K562 (cell line): ENCODE measurements around the gene UCKL1. TPM values are rescaled to one million over a fixed set of nuclear protein-coding genes. Genes with fewer than 3 reads are reported as not detected.

Experiments used
- ATAC-seq: fragments of 200-7000 bp; cut with Tn5 transposase; 3 replicates; pipeline ENCODE4 v1.9.1; 2020; ENCODE audit warnings: moderate library complexity
- BruUV-seq: library from RNA; stranded (reverse); fragments of 400-500 nt; replicated peaks from 2 replicates; lab custom pipeline; 2021; lab: Mats Ljungman, UMichigan
- CTCF ChIA-PET: fragments of 300-600 bp; formaldehyde crosslinking; extraction: SDS; loops from one replicate; lab custom pipeline; 2021; ENCODE audit warnings: low intra/inter-chr PET ratio; lab: Yijun Ruan, JAX
- POLR2A ChIA-PET: fragments of 300-600, 350-650 bp; sonication (Branson Sonifier 250); formaldehyde crosslinking; extraction: SDS; loops from one replicate; lab custom pipeline; 2021; ENCODE audit warnings: antibody characterized with exemption, inconsistent platforms; lab: Yijun Ruan, JAX
- DNase-seq, 4 experiments: peaks; one replicate each; pipeline versions ENCODE4 v3.0.0 to v3.0.0-alpha.2; 2011 to 2018; ENCODE audit warnings: low spot score in 3 of 4, mixed read lengths in 3 of 4; ENCODE audit errors: extremely low read depth in 1 of 4
- FAIRE-seq: peaks from 2 replicates; lab custom pipeline; 2011; peaks lifted over from hg19 to GRCh38; lab: Jason Lieb, UNC
- H2AFZ ChIP-seq: 2 replicates; pipeline ENCODE4 v1.6.0; 2011; ENCODE audit warnings: low read depth, low read length, control low read depth, inconsistent platforms
- H3K27ac ChIP-seq: fragments of 200-600 bp; 3 replicates; pipeline ENCODE4 v1.8.0; 2011; ENCODE audit warnings: low read depth, mild to moderate bottlenecking, control low read depth, inconsistent platforms, low read length, moderate library complexity, mixed read lengths; ENCODE audit errors: extremely low read depth
- H3K27me3 ChIP-seq, 2 experiments: fragments of 300-600 bp in 1 of 2; 2 replicates in 1 of 2; 3 replicates in 1 of 2; pipeline versions ENCODE4 v1.6.0 to v1.8.0; 2011; ENCODE audit warnings: inconsistent platforms in 2 of 2, low read length in 2 of 2, mild to moderate bottlenecking in 1 of 2, mixed read lengths in 1 of 2, moderate library complexity in 1 of 2; ENCODE audit not compliant: control insufficient read depth in 2 of 2, insufficient read depth in 2 of 2
- H3K36me3 ChIP-seq: fragments of 300-600 bp; 3 replicates; pipeline ENCODE4 v1.8.0; 2011; ENCODE audit warnings: mild to moderate bottlenecking, low read length, inconsistent platforms; ENCODE audit not compliant: control insufficient read depth, insufficient read depth
- H3K4me1 ChIP-seq, 2 experiments: fragments of 200-600 bp in 1 of 2; replicated peaks in 1 of 2; 2 replicates in 1 of 2; 3 replicates in 1 of 2; pipeline versions ENCODE4 v1.5.1 to v1.8.0; 2011; ENCODE audit warnings: inconsistent platforms in 2 of 2, low read length in 2 of 2, mild to moderate bottlenecking in 1 of 2, mixed read lengths in 1 of 2, moderate library complexity in 1 of 2; ENCODE audit not compliant: control insufficient read depth in 2 of 2, insufficient read depth in 2 of 2
- H3K4me2 ChIP-seq: 2 replicates; pipeline ENCODE4 v1.6.1; 2011; ENCODE audit warnings: low read length, control low read depth, inconsistent platforms, mixed read lengths; ENCODE audit not compliant: insufficient read depth
- H3K4me3 ChIP-seq: fragments of 200-600 bp; sonication (generic), shearing (Covaris generic); 2 replicates; pipeline ENCODE4 v1.5.1; 2016; ENCODE audit warnings: control low read depth, inconsistent platforms
- H3K79me2 ChIP-seq: fragments of 200-600 bp; 3 replicates; pipeline ENCODE4 v1.8.0; 2011; ENCODE audit warnings: low read length, inconsistent platforms; ENCODE audit not compliant: control insufficient read depth, insufficient read depth
- H3K9ac ChIP-seq, 2 experiments: 2 replicates each; pipeline versions ENCODE4 v1.6.0 to v1.6.1; 2011; ENCODE audit warnings: low read depth in 2 of 2, low read length in 2 of 2, control low read depth in 1 of 2, inconsistent platforms in 1 of 2, mild to moderate bottlenecking in 1 of 2, mixed read lengths in 1 of 2; ENCODE audit not compliant: insufficient read depth in 1 of 2
- H3K9me1 ChIP-seq: one replicate; pipeline ENCODE4 v1.6.0; 2011; ENCODE audit warnings: inconsistent platforms, mild to moderate bottlenecking, low read length, moderate library complexity; ENCODE audit not compliant: control insufficient read depth, insufficient read depth
- H3K9me3 ChIP-seq: replicated peaks from 2 replicates; pipeline ENCODE4 v1.5.1; 2011; ENCODE audit warnings: low read depth, low read length, inconsistent platforms; ENCODE audit not compliant: control insufficient read depth, insufficient read depth
- H4K20me1 ChIP-seq: replicated peaks from 2 replicates; pipeline ENCODE4 v1.6.1; 2011; ENCODE audit warnings: low read length, inconsistent platforms, mixed read lengths; ENCODE audit not compliant: control insufficient read depth, insufficient read depth
- CEBPG ChIP-seq, 3 experiments: fragments of 200-800 bp in 1 of 3; sonication (Bioruptor generic) in 1 of 3; sonication (generic) in 1 of 3; formaldehyde crosslinking in 1 of 3; IDR thresholded peaks in 2 of 3; conservative IDR thresholded peaks in 1 of 3; 2 replicates each; pipeline versions ENCODE4 v1.6.1 to v1.8.0; 2016 to 2022; ENCODE audit warnings: missing compliant biosample characterization in 2 of 3, missing genetic modification characterization in 2 of 3, mild to moderate bottlenecking in 1 of 3, missing genetic modification reagents in 1 of 3
- FOXA3 ChIP-seq, 2 experiments: fragments of 450-650 bp in 1 of 2; sonication (generic) in 1 of 2; formaldehyde crosslinking; IDR thresholded peaks in 1 of 2; conservative IDR thresholded peaks in 1 of 2; 2 replicates each; pipeline versions ENCODE4 v1.4.0 to v1.8.0; 2020 to 2022; ENCODE audit warnings: mild to moderate bottlenecking in 2 of 2, missing genetic modification reagents in 1 of 2
- LCOR ChIP-seq: sonication (generic); formaldehyde crosslinking; IDR thresholded peaks from 2 replicates; pipeline ENCODE4 v1.8.0; 2022; ENCODE audit warnings: mild to moderate bottlenecking, missing genetic modification reagents
- PPARD ChIP-seq: fragments of 250-450 bp; sonication (Bioruptor Pico); IDR thresholded peaks from 2 replicates; pipeline ENCODE4 v1.8.0; 2022; ENCODE audit warnings: inconsistent platforms, mild to moderate bottlenecking, moderate library complexity
- SRSF3 ChIP-seq: fragments of 200-400 bp; formaldehyde crosslinking; IDR thresholded peaks from 2 replicates; pipeline ENCODE4 v1.6.1; 2016; ENCODE audit warnings: mild to moderate bottlenecking, low read length, moderate library complexity; ENCODE audit not compliant: insufficient read depth
- ZNF212 ChIP-seq: fragments of 450-650 bp; formaldehyde crosslinking; IDR thresholded peaks from 2 replicates; pipeline ENCODE4 v1.4.0; 2020; ENCODE audit warnings: mild to moderate bottlenecking
- ZNF551 ChIP-seq: fragments of 250-450 bp; sonication (Bioruptor Pico); IDR thresholded peaks from 2 replicates; pipeline ENCODE4 v1.5.0; 2021; ENCODE audit warnings: mild to moderate bottlenecking, moderate library complexity
- ZNF586 ChIP-seq: fragments of 450-650 bp; formaldehyde crosslinking; conservative IDR thresholded peaks from 2 replicates; pipeline ENCODE4 v1.4.0; 2020; ENCODE audit warnings: mild to moderate bottlenecking, moderate library complexity
- WGBS: fragments of 100-300 bp; shearing (Covaris generic); methylation state at CpG from one replicate; pipeline ENCODE4 v1.1.6; 2016; ENCODE audit warnings: low coverage, mixed read lengths; ENCODE audit not compliant: insufficient coverage; ENCODE audit errors: missing lambda C conversion rate; 5-methylcytosine and 5-hydroxymethylcytosine counted together
- in situ Hi-C: fragments of 300-500 bp; cut with MboI; formaldehyde crosslinking; loops from 4 replicates; pipeline ENCODE4 v1.15.0; 2018; ENCODE audit warnings: inconsistent platforms, mixed read lengths
- intact Hi-C: fragments of 100-400 bp; cut with micrococcal nuclease; formaldehyde crosslinking; loops from 2 replicates; pipeline ENCODE4 v1.14.2; 2022
- polyA plus RNA-seq, 8 experiments: library from polyadenylated mRNA; depleted of rRNA in 4 of 8; stranded (reverse) in 5 of 8; unstranded in 3 of 8; fragments of >200 nt; fragmentation: Nextera tagmentation in 2 of 8; fragmentation: Illumina TruSeq in 1 of 8; extraction: Ambion mirVana in 2 of 8; extraction: Trizol in 1 of 8; gene quantifications; 2 replicates each; pipeline versions ENCODE4 v1.2.1 to v1.2.3, GENCODE V29; 2011 to 2014; ENCODE audit warnings: inconsistent platforms in 1 of 8, missing spikeins in 1 of 8
- total RNA-seq, 7 experiments: library from RNA; depleted of rRNA in 6 of 7; stranded (reverse); fragments of >200 nt in 6 of 7; fragmentation: Illumina TruSeq in 2 of 7; extraction: Trizol in 2 of 7; gene quantifications; 2 replicates each; pipeline versions ENCODE4 v1.2.1 to v1.2.3, GENCODE V29; 2011 to 2021; ENCODE audit warnings: low replicate concordance in 1 of 7
- TF ChIP-seq, protein P1 (sequence below): sonication (generic); formaldehyde crosslinking; IDR thresholded peaks from 2 replicates; pipeline ENCODE4 v1.8.1; 2022; ENCODE audit warnings: missing genetic modification reagents
- TF ChIP-seq, protein P2 (sequence below): sonication (generic); formaldehyde crosslinking; IDR thresholded peaks from 2 replicates; pipeline ENCODE4 v1.8.0; 2023; ENCODE audit warnings: mild to moderate bottlenecking, missing genetic modification reagents
- TF ChIP-seq, protein P3 (sequence below): fragments of 450-650 bp; IDR thresholded peaks from 2 replicates; pipeline ENCODE4 v1.6.1; 2017; ENCODE audit warnings: mild to moderate bottlenecking, moderate library complexity

The UCKL1 gene
- total and polyA plus RNA-seq, 9 of the 15 experiments (the other 6 are each of a cell fraction or from before 2014, with no cell fraction given): 3.1 to 52.8 (median 24.2) TPM

GRCh38 chr20:63924241-63924640 lies 32.0 kb downstream of the UCKL1 start (continued):
- TF ChIP-seq, protein P1, sequence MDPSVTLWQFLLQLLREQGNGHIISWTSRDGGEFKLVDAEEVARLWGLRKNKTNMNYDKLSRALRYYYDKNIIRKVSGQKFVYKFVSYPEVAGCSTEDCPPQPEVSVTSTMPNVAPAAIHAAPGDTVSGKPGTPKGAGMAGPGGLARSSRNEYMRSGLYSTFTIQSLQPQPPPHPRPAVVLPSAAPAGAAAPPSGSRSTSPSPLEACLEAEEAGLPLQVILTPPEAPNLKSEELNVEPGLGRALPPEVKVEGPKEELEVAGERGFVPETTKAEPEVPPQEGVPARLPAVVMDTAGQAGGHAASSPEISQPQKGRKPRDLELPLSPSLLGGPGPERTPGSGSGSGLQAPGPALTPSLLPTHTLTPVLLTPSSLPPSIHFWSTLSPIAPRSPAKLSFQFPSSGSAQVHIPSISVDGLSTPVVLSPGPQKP (CRISPR knock-in tag): no peak
- TF ChIP-seq, protein P2, sequence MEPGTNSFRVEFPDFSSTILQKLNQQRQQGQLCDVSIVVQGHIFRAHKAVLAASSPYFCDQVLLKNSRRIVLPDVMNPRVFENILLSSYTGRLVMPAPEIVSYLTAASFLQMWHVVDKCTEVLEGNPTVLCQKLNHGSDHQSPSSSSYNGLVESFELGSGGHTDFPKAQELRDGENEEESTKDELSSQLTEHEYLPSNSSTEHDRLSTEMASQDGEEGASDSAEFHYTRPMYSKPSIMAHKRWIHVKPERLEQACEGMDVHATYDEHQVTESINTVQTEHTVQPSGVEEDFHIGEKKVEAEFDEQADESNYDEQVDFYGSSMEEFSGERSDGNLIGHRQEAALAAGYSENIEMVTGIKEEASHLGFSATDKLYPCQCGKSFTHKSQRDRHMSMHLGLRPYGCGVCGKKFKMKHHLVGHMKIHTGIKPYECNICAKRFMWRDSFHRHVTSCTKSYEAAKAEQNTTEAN (CRISPR knock-in tag): no peak
- TF ChIP-seq ZNF586 (CRISPR knock-in tag): no peak
- TF ChIP-seq SRSF3: no peak
- no peak for TF ChIP-seq FOXA3 (CRISPR knock-in tag; conservative IDR thresholded peaks at IDR 0.05 in 1 of 2, IDR thresholded peaks at IDR 0.05 in 1 of 2)

DNA sequence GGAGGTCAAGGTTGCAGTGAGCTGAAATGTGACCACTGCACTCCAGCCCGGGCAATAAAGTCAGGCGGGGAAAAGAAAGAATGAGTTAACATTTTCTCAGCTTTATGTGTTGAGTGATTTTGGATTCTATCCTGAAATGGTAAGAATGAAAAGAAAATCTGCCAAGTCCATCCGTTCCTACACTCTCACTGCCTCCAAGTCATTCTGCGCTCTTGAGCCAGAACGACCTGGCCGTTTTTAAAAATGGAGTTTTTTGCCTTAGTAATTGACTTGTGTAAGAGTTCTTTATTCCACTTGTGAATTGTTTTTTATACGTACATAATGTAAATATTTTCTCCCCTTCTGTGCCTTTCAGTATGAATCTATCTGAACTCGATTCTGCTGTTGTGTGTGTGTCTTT lies 32.6 kb downstream of the UCKL1 start:
- Histone ChIP-seq H4K20me1 (0 out of 2 replicates have a peak, but pooled peaks cover 4% of the 10 kb centered on the region), H3K9ac (no peak overlapping the region), H2AFZ (no peak overlapping the region), H3K9me1 (no peaks in the 10 kb centered on the region), H3K27ac (no peak overlapping the region), H3K79me2 (peaks cover 27% of the 10 kb centered on the region), H3K4me2 (no peak overlapping the region), H3K36me3 (peaks cover 39% of the 10 kb centered on the region; the same call in 2 of the 3 replicates), H3K27me3 (no peaks in the 10 kb centered on the region), H3K4me3 (no peak overlapping the region), H3K4me1 (peaks cover 0 to 8% of the 10 kb centered on the region in 2 experiments; a peak in 2 of 5 replicates), H3K9me3 (no peaks in the 10 kb centered on the region)
- WGBS: 86% methylated on average over 8 of the region's 8 CpGs
- in situ Hi-C loops (no loop called here), intact Hi-C loops (no loop called here)
- POLR2A ChIA-PET: interaction anchor here (1.0 kb wide), 1 partner anchor 14 kb away, joined by 3 read pairs; no protein-coding TSS in a partner anchor
- CTCF ChIA-PET: no interaction called here
- no TSS peak for BruUV-seq
- ATAC-seq: no peak
- no peak for TF ChIP-seq PPARD (CRISPR knock-in tag)
- TF ChIP-seq ZNF551 (CRISPR knock-in tag): no peak
- no peak for TF ChIP-seq CEBPG (CRISPR knock-in tag; IDR thresholded peaks at IDR 0.05)
- TF ChIP-seq CEBPG (tag; conservative IDR thresholded peaks at IDR 0.05 in 1 of 2, IDR thresholded peaks at IDR 0.05 in 1 of 2): no peak
- TF ChIP-seq, protein P3, sequence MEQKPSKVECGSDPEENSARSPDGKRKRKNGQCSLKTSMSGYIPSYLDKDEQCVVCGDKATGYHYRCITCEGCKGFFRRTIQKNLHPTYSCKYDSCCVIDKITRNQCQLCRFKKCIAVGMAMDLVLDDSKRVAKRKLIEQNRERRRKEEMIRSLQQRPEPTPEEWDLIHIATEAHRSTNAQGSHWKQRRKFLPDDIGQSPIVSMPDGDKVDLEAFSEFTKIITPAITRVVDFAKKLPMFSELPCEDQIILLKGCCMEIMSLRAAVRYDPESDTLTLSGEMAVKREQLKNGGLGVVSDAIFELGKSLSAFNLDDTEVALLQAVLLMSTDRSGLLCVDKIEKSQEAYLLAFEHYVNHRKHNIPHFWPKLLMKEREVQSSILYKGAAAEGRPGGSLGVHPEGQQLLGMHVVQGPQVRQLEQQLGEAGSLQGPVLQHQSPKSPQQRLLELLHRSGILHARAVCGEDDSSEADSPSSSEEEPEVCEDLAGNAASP: no peak
- no peak for TF ChIP-seq ZNF212 (CRISPR knock-in tag)
- no peak for TF ChIP-seq LCOR (CRISPR knock-in tag)
- TF ChIP-seq FOXA3 (CRISPR knock-in tag; conservative IDR thresholded peaks at IDR 0.05 in 1 of 2, IDR thresholded peaks at IDR 0.05 in 1 of 2): no peak
- FAIRE-seq: no peak
- no peak for DNase-seq
